ENCODE measurements around the gene POLR3G.

Gene POLR3G

DNA sequence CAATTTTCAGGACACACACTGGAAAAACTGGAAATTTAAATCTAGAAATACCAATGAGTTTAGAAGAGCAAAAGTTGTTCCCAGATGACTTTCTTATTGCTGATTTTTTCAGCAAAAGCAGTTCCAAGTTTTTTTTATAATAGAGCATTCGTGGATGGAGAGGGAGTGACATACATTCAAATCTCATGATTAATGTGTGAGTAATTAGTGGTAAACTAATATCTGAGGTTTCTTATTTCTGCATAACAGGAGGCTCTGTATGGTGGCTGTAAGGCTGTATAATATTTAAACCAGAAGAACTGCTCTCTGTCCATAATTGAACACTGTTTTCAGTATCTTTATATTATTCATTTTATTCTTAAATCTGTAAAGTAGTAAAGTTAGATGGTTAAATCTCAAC is 28.9 kb downstream of the POLR3G start:
- TF ChIP-seq, protein P1, sequence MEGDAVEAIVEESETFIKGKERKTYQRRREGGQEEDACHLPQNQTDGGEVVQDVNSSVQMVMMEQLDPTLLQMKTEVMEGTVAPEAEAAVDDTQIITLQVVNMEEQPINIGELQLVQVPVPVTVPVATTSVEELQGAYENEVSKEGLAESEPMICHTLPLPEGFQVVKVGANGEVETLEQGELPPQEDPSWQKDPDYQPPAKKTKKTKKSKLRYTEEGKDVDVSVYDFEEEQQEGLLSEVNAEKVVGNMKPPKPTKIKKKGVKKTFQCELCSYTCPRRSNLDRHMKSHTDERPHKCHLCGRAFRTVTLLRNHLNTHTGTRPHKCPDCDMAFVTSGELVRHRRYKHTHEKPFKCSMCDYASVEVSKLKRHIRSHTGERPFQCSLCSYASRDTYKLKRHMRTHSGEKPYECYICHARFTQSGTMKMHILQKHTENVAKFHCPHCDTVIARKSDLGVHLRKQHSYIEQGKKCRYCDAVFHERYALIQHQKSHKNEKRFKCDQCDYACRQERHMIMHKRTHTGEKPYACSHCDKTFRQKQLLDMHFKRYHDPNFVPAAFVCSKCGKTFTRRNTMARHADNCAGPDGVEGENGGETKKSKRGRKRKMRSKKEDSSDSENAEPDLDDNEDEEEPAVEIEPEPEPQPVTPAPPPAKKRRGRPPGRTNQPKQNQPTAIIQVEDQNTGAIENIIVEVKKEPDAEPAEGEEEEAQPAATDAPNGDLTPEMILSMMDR (IDR thresholded peaks at IDR 0.05; ENCODE audit: low read depth, low read length), result no peak

DNA sequence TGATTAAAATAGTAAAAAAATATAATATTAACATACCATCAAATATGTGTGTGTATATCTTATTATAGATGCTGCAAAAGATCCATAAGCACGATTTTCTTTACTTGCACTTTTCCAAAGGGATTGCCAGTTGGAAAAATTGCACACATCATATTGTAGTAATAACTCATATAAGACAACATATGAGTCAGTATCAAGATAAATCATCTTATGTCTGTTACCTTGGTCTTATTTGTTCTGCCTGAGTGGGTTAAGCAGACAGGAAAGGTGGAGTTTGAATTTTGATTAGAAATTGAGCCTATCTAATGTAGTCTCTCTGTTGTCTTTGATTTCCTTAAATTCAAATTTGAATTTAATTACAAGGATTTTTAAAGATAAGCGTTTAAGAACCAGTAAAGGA is 30.1 kb downstream of the POLR3G start:
- TF ChIP-seq, protein P1 (IDR thresholded peaks at IDR 0.05; ENCODE audit: low read depth, low read length), result no peak
- DNase-seq (ENCODE audit: extremely low read depth, low read depth), result no peak

More for the DNA sequence above, 28.9 kb downstream of the POLR3G start:
- no peak for DNase-seq (ENCODE audit: extremely low read depth, low read depth)

DNA sequence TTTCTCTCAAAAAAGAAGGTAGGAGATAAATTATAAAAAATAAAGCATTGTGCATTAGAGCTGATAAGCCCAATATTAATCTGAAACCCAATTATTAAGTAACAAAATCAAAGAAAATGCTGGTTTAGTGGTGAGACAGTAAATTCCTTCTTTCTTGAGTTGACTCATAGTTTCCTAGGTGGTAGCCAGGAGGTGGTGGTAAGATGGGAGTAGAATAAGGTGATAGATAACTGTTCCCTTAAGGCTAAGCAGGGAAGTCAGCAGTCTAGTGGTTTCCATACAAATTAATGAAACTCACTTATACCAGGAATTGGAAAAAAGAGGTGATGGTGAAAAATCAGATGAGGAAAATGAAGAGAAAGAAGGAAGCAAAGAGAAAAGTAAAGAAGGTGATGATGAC is 31.6 kb downstream of the POLR3G start:
- DNase-seq (ENCODE audit: extremely low read depth, low read depth), result no peak
- TF ChIP-seq, protein P1 (IDR thresholded peaks at IDR 0.05; ENCODE audit: low read depth, low read length), result no peak

DNA sequence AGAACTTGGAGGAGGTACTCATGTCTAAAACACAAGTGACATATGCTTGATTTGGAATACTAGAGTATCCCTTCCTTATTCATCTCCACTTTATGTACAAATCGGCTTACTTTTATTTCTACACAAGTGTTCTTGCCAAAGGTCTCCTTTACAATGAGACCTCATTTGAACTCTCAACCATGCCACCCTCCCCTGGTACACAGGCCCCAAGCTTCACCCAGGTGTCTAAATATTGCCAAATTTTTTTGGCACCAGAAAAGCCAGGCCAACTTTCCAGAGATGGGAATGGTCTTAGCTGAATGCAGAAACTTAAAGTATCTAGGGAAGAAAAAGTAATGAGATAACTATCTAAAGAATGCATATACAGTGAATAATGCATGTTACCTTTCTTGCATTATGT is 35.8 kb downstream of the POLR3G start:
- DNase-seq (ENCODE audit: extremely low read depth, low read depth), result no peak
- TF ChIP-seq, protein P1 (IDR thresholded peaks at IDR 0.05; ENCODE audit: low read depth, low read length), result no peak

DNA sequence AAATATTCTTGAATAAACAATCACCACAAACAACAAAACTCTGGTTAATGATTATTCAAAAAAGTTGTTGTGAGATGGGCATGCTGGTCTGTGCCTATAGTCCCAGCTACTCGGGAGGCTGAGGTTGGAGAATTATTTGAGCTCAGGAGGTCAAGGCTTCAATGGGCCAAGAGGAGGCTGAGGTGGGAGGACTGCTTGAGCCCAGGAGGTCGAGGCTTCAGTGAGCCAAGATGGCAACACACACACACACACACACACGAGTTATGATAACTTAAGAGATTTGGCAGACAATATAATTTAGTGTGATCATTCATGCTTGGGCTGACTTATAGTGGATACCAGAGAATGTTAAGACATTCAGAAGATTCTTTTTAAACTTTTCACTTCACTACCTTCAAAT is 39.9 kb downstream of the POLR3G start:
- no peak for DNase-seq (ENCODE audit: extremely low read depth, low read depth)
- TF ChIP-seq, protein P1 (IDR thresholded peaks at IDR 0.05; ENCODE audit: low read depth, low read length), result no peak

DNA sequence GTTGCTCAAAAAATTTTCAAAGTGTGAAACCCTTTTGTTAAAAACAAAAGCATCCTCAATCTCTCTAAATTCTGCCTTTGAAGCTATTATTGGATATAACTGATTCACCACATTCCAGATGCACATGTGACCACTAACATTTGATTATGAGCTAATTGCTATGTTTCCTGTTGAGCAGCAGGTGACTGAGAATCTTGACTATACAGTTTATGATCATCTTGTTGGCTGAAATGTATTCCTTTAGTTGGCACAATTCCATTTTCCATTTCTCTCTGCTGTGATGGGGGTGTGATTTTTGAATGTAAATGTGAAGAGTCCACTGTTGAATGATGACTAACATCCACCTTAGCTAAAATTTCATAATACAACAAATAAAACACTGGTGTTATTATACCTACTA is 44.0 kb downstream of the POLR3G start:
- DNase-seq (ENCODE audit: extremely low read depth, low read depth), result no peak
- TF ChIP-seq, protein P1 (IDR thresholded peaks at IDR 0.05; ENCODE audit: low read depth, low read length), result no peak

DNA sequence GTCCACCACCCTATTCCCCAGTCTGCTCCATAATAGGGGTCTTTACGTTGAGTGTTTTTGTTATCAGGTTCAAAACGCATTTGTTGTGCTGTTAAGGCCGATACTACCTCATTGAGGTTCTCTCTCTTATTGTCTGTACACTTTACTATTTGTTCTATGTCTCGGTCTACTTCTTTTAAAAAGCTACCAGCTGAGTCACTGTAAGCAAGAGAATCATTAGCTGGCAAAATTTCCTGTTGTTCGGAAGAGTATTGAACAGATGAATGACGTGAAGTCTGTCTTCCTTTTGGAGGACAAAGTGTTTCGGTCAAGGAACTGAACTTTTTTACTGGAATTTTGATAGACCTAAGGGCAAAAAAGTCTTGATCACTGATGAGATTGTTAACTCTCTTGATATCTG is 44.4 kb downstream of the POLR3G start:
- TF ChIP-seq, protein P1 (IDR thresholded peaks at IDR 0.05; ENCODE audit: low read depth, low read length), result no peak

More for the DNA sequence above, 44.4 kb downstream of the POLR3G start:
- no peak for DNase-seq (ENCODE audit: extremely low read depth, low read depth)
